ENCODE data around the gene TRERF1.
"Not testable (repeated sequence)": the region's sequence is repeated elsewhere in the genome, so short reads cannot be mapped to it uniquely, and the experiment has no call there.

Gene TRERF1

GRCh38 chr6:42210551-42210950 is 241.2 kb downstream of the TRERF1 start (continued):
- no peak for TF ChIP-seq ZNF398 (tag by site-specific recombination; IDR thresholded peaks at IDR 0.05)

DNA sequence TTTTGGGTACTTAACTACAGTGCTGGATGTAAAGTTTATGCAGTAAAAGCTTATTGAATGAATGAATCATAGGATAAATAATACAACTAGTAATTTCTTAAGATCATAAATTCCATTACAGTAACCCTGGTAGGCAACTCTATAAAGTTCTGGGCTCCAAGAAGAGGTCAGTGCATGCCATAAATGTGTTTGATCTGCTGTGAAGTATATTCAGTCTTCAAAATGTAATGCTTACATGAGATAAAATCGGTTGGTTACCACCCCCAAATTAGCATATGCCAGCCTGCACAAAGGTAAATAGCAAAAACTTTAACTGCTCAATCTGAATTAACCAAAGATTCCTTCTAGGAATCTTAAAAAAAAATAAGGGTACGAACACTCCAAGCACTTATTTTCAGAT is 244.2 kb downstream of the TRERF1 start:
- CTCF ChIA-PET; H3K4me3 ChIP-seq (ENCODE audit: low read depth, low read length); H3K9me3 ChIP-seq (ENCODE audit: control insufficient read depth, insufficient read depth, low read depth, low read length); POLR2A ChIA-PET; H3K27ac ChIP-seq (ENCODE audit: extremely low read depth, low read depth, low read length); H3K4me1 ChIP-seq (ENCODE audit: control insufficient read depth, insufficient read depth, low read length): not testable (repeated sequence)
- H3K36me3 ChIP-seq (ENCODE audit: control insufficient read depth in 2 of 2, insufficient read depth in 1 of 2, low read length in 2 of 2), result peaks cover 43 to 87% of the 10 kb centered on the region in 2 experiments

DNA sequence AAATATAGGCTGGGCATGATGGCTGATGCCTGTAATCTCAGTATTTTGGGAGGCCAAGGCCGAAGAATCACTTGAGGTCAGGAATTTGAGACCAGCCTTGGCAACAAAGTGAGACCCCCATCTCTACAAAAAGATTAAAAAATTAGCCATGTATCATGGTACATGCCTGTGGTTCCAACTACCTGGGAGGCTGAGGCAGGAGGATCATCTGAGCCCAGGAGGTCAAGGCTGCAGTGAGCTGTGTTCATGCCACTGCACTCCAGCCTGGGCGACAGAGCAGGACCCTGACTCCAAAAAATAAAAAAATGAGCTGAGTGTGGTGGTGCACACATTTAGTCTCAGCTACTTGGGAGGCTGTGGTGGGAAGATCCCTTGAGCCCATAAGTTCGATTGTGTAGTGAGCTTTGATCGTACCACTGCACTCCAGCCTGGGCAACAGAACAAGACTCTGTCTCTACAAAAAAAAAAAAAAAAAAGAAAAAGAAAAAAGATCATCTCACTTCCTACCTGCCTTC is 246.9 kb downstream of the TRERF1 start:
- Histone ChIP-seq H3K9me3 (ENCODE audit: control insufficient read depth, insufficient read depth, low read depth, low read length) (no peaks in the 10 kb centered on the region), H3K36me3 (ENCODE audit: control insufficient read depth in 2 of 2, insufficient read depth in 1 of 2, low read length in 2 of 2) (peaks cover 25 to 61% of the 10 kb centered on the region in 2 experiments), H3K27ac (ENCODE audit: extremely low read depth, low read depth, low read length) (no peak overlapping the region), H3K4me1 (ENCODE audit: control insufficient read depth, insufficient read depth, low read length) (no peaks in the 10 kb centered on the region), H3K4me3 (ENCODE audit: low read depth, low read length) (no peak overlapping the region)
- ChIA-PET POLR2A (interaction anchor here (1.4 kb wide), 1 partner anchor 10 kb away, joined by 6 read pairs; no protein-coding TSS in a partner anchor), CTCF (interaction anchor here (0.6 to 1.8 kb wide), 3 partner anchors 10 to 35 kb away, joined by 3 to 8 read pairs (median 5); no protein-coding TSS in a partner anchor)
- TF ChIP-seq ZNF660 (tag by site-specific recombination; IDR thresholded peaks at IDR 0.05) (no peak), HIC1 (tag by site-specific recombination; IDR thresholded peaks at IDR 0.05) (no peak), MEIS1 (CRISPR knock-in tag; IDR thresholded peaks at IDR 0.05; ENCODE audit: borderline replicate concordance) (no peak), ZNF549 (tag by site-specific recombination; IDR thresholded peaks at IDR 0.05) (no peak), ZNF792 (tag by site-specific recombination; IDR thresholded peaks at IDR 0.05) (no peak), ZNF311 (tag by site-specific recombination; IDR thresholded peaks at IDR 0.05; ENCODE audit: borderline replicate concordance) (no peak), ZNF555 (tag by site-specific recombination; conservative IDR thresholded peaks at IDR 0.05) (no peak), ZNF302 (tag by site-specific recombination; IDR thresholded peaks at IDR 0.05; ENCODE audit: low read depth) (no peak), SP7 (tag by site-specific recombination; IDR thresholded peaks at IDR 0.05) (no peak), SP3 (tag by site-specific recombination; IDR thresholded peaks at IDR 0.05) (no peak), ZSCAN16 (tag by site-specific recombination; IDR thresholded peaks at IDR 0.05) (no peak), ZBTB21 (tag by site-specific recombination; IDR thresholded peaks at IDR 0.05) (no peak), KLF17 (tag by site-specific recombination; IDR thresholded peaks at IDR 0.05) (no peak)
- TF ChIP-seq, protein P1, sequence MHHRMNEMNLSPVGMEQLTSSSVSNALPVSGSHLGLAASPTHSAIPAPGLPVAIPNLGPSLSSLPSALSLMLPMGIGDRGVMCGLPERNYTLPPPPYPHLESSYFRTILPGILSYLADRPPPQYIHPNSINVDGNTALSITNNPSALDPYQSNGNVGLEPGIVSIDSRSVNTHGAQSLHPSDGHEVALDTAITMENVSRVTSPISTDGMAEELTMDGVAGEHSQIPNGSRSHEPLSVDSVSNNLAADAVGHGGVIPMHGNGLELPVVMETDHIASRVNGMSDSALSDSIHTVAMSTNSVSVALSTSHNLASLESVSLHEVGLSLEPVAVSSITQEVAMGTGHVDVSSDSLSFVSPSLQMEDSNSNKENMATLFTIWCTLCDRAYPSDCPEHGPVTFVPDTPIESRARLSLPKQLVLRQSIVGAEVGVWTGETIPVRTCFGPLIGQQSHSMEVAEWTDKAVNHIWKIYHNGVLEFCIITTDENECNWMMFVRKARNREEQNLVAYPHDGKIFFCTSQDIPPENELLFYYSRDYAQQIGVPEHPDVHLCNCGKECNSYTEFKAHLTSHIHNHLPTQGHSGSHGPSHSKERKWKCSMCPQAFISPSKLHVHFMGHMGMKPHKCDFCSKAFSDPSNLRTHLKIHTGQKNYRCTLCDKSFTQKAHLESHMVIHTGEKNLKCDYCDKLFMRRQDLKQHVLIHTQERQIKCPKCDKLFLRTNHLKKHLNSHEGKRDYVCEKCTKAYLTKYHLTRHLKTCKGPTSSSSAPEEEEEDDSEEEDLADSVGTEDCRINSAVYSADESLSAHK (tag by site-specific recombination; IDR thresholded peaks at IDR 0.05), result no peak
- TF ChIP-seq, protein P2, sequence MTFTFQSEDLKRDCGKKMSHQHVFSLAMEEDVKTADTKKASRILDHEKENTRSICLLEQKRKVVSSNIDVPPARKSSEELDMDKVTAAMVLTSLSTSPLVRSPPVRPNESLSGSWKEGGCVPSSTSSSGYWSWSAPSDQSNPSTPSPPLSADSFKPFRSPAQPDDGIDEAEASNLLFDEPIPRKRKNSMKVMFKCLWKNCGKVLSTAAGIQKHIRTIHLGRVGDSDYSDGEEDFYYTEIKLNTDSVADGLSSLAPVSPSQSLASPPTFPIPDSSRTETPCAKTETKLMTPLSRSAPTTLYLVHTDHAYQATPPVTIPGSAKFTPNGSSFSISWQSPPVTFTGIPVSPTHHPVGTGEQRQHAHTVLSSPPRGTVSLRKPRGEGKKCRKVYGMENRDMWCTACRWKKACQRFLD (tag by site-specific recombination; IDR thresholded peaks at IDR 0.05), result no peak
